Neutrophil (primary cell): Measurements from ENCODE around the gene MOB1B.

Experiments used
- H3K27ac ChIP-seq: fragments of 200-600 bp; sonication (generic); 2 replicates; pipeline ENCODE4 v1.5.1; 2016; ENCODE audit warnings: mild to moderate bottlenecking, moderate library complexity
- H3K27me3 ChIP-seq: fragments of 200-600 bp; sonication (generic); 2 replicates; pipeline ENCODE4 v1.6.0; 2016; ENCODE audit warnings: mild to moderate bottlenecking
- H3K36me3 ChIP-seq: fragments of 200-600 bp; sonication (generic); 2 replicates; pipeline ENCODE4 v1.5.1; 2017
- H3K4me1 ChIP-seq, 2 experiments: fragments of 200-600 bp in 1 of 2; sonication (generic) in 1 of 2; 1 replicate in 1 of 2; 2 replicates in 1 of 2; pipeline versions ENCODE4 v1.5.1 to v1.6.1; 2013 to 2016; ENCODE audit warnings: low read depth in 1 of 2, low read length in 1 of 2, mild to moderate bottlenecking in 1 of 2, moderate library complexity in 1 of 2; ENCODE audit not compliant: control insufficient read depth in 1 of 2, insufficient read depth in 1 of 2
- H3K4me3 ChIP-seq, 2 experiments: fragments of 200-600 bp in 1 of 2; sonication (generic) in 1 of 2; 1 replicate in 1 of 2; 2 replicates in 1 of 2; pipeline ENCODE4 v1.5.1; 2013 to 2016; ENCODE audit warnings: low read depth in 1 of 2, low read length in 1 of 2, mild to moderate bottlenecking in 1 of 2, moderate library complexity in 1 of 2
- H3K9me3 ChIP-seq: fragments of 200-600 bp; sonication (generic); 2 replicates; pipeline ENCODE4 v1.5.1; 2016
- TF ChIP-seq, protein P1 (sequence below): fragments of 200-600 bp; sonication (generic); IDR thresholded peaks from 2 replicates; pipeline ENCODE4 v1.5.1; 2016; ENCODE audit warnings: antibody characterized with exemption

The MOB1B gene

GRCh38 chr4:70993181-70994068 is 91.3 kb downstream of the MOB1B start, which contains the start of gene DCK:
Gene DCK, plus strand, starts transcription at chr4:70993649. Its CDS starts 187 bp downstream, at chr4:70993836.
- Histone ChIP-seq H3K27ac (peak within 1 kb of the TSS; percentile 81), H3K4me3 (peak within 1 kb of the TSS; percentile 76 to 89), H3K4me1 (peaks cover 40 to 42% of the 10 kb centered on the region in 2 experiments), H3K27me3 (no peaks in the 10 kb centered on the region), H3K9me3 (no peaks in the 10 kb centered on the region), H3K36me3 (peaks cover under 1% of the 10 kb centered on the region)
- TF ChIP-seq, protein P1, sequence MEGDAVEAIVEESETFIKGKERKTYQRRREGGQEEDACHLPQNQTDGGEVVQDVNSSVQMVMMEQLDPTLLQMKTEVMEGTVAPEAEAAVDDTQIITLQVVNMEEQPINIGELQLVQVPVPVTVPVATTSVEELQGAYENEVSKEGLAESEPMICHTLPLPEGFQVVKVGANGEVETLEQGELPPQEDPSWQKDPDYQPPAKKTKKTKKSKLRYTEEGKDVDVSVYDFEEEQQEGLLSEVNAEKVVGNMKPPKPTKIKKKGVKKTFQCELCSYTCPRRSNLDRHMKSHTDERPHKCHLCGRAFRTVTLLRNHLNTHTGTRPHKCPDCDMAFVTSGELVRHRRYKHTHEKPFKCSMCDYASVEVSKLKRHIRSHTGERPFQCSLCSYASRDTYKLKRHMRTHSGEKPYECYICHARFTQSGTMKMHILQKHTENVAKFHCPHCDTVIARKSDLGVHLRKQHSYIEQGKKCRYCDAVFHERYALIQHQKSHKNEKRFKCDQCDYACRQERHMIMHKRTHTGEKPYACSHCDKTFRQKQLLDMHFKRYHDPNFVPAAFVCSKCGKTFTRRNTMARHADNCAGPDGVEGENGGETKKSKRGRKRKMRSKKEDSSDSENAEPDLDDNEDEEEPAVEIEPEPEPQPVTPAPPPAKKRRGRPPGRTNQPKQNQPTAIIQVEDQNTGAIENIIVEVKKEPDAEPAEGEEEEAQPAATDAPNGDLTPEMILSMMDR: peak; percentile 34

DNA sequence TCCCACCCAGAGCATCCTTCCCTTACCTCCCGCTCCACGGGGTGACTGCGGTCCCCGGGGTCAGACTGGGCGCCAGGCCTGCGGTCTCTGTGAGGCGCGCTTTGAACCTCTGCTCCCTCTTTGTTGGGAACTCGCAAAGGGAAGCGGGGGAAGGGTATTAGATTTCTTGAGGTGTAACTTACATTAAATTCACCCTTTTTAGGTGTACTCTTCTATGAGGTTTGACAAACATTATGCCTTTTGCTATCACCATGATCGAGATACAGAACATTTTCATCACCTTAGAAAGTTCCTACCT is 91.8 kb downstream of the MOB1B start:
- Histone ChIP-seq H3K27ac (peak overlapping the region; percentile 81), H3K27me3 (no peaks in the 10 kb centered on the region), H3K36me3 (peaks cover 5% of the 10 kb centered on the region), H3K4me3 (peak overlapping the region; percentile 76 to 89), H3K4me1 (peaks cover 40 to 42% of the 10 kb centered on the region in 2 experiments), H3K9me3 (no peaks in the 10 kb centered on the region)
- TF ChIP-seq, protein P1: no peak

- no peaks in the 10 kb centered on the region for H3K9me3 ChIP-seq
- H3K36me3 ChIP-seq: peaks cover 9% of the 10 kb centered on the region
- H3K4me3 ChIP-seq: peak overlapping the region; percentile 76 to 89
- H3K4me1 ChIP-seq: peaks cover 40 to 42% of the 10 kb centered on the region in 2 experiments
- peak overlapping the region; percentile 81 for H3K27ac ChIP-seq
- no peaks in the 10 kb centered on the region for H3K27me3 ChIP-seq
- TF ChIP-seq, protein P1: no peak
Measured at GRCh38 chr4:70994387-70995099, 92.4 kb downstream of the MOB1B start.

DNA sequence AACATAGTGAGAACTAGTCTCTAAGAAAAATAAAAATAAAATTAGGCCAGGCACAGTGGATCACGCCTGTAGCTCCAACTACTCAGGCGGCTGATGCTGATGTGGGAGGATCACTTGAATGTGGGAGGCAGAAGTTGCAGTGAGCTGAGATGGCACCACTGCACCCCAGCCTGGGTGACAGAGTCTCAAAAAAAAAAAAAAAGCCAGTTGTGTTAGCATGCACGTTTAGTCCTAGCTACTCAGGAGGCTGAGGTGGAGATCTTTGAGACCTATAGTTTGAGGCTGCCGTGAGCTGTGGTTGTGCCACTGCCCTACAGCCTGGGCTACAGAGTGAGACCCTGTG is 93.8 kb downstream of the MOB1B start:
- no peak overlapping the region for H3K4me3 ChIP-seq
- no peaks in the 10 kb centered on the region for H3K27me3 ChIP-seq
- no peaks in the 10 kb centered on the region for H3K9me3 ChIP-seq
- TF ChIP-seq, protein P1: no peak
- peaks cover 40 to 42% of the 10 kb centered on the region in 2 experiments for H3K4me1 ChIP-seq
- H3K27ac ChIP-seq: peak overlapping the region; percentile 81
- peaks cover 9% of the 10 kb centered on the region for H3K36me3 ChIP-seq

DNA sequence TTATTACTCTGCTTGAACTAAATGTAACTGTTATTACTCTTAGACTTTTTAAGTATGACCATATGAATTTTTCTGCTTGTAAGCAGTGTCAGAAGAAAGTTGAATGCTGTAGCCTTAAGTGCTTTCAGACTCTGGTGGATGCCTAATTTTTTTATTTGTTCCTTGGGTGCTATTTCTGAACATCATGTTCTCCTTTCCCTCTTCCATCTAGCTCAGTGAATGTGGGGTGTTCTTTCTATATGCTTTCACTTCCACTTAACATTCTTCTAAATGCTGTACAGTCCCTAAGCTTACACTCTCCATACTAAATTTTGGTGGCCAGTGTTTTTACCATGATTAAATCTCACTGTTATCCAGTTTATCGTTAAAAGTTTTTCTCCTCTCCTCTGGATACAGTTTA is 94.9 kb downstream of the MOB1B start:
- H3K4me3 ChIP-seq: no peak overlapping the region
- H3K9me3 ChIP-seq: no peaks in the 10 kb centered on the region
- H3K36me3 ChIP-seq: peaks cover 9% of the 10 kb centered on the region
- no peaks in the 10 kb centered on the region for H3K27me3 ChIP-seq
- H3K4me1 ChIP-seq: peaks cover 40 to 42% of the 10 kb centered on the region in 2 experiments
- TF ChIP-seq, protein P1: no peak
- no peak overlapping the region for H3K27ac ChIP-seq
